PFSK-1 (cell line): Measurements from ENCODE around the gene TGFB1.

Experiments used
- POLR2AphosphoS5 ChIP-seq: IDR thresholded peaks from 2 replicates; pipeline ENCODE4 v1.6.1; 2012; ENCODE audit warnings: low read depth, mild to moderate bottlenecking, control low read depth, low read length, moderate library complexity
- REST ChIP-seq, 2 experiments: IDR thresholded peaks; 2 replicates each; pipeline versions ENCODE4 v1.6.1 to v1.8.0; 2011 to 2012; ENCODE audit warnings: low read depth in 2 of 2, low read length in 2 of 2, control low read depth in 1 of 2, inconsistent platforms in 1 of 2, mild to moderate bottlenecking in 1 of 2, moderate library complexity in 1 of 2; ENCODE audit not compliant: insufficient read depth in 1 of 2

GRCh38 chr19:41402010-41402409 is 48.3 kb upstream of the TGFB1 start:
- no peak for TF ChIP-seq POLR2AphosphoS5
- TF ChIP-seq REST (IDR thresholded peaks at IDR 0.05; ENCODE audit: insufficient read depth in 1 of 2, low read depth in 2 of 2, low read length in 2 of 2), result no peak
